Measurements from ENCODE around the gene SLC25A18.

GRCh38 chr22:17580441-17581031 is 17.2 kb downstream of the SLC25A18 start:
- TF ChIP-seq POLR2A (IDR thresholded peaks at IDR 0.05) (no peak), CTCF (IDR thresholded peaks at IDR 0.05) (no peak)

Measured in prostate gland (tissue), 2 donors.